ENCODE results near the gene LEP.

Gene LEP

DNA sequence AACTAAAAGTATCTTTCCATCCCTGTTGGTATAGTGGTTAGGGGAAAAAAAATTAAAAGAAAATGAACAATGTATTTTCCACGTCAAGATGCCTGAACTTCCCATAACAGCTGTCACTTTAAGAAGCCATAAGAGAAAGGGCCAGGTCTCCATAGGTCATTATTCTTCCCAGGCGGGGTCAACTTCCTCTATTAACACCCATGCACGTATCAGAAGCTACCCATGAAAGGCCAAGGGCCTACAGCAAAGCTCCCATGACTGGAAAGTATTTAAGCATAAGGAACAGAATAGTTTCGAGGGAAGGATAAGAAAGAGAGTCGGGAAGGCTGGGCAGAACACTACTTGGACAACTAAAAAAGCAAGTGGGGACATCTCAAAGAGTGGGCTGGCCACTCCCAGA lies 62.6 kb downstream of the LEP start:
- TF ChIP-seq, protein P1, sequence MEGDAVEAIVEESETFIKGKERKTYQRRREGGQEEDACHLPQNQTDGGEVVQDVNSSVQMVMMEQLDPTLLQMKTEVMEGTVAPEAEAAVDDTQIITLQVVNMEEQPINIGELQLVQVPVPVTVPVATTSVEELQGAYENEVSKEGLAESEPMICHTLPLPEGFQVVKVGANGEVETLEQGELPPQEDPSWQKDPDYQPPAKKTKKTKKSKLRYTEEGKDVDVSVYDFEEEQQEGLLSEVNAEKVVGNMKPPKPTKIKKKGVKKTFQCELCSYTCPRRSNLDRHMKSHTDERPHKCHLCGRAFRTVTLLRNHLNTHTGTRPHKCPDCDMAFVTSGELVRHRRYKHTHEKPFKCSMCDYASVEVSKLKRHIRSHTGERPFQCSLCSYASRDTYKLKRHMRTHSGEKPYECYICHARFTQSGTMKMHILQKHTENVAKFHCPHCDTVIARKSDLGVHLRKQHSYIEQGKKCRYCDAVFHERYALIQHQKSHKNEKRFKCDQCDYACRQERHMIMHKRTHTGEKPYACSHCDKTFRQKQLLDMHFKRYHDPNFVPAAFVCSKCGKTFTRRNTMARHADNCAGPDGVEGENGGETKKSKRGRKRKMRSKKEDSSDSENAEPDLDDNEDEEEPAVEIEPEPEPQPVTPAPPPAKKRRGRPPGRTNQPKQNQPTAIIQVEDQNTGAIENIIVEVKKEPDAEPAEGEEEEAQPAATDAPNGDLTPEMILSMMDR (IDR thresholded peaks at IDR 0.05; ENCODE audit: control extremely low read depth, extremely low read depth, low read depth, missing control alignments): no peak
- ChIA-PET CTCF (no interaction called here), POLR2A (no interaction called here)
- DNase-seq (ENCODE audit: extremely low spot score): no peak

DNA sequence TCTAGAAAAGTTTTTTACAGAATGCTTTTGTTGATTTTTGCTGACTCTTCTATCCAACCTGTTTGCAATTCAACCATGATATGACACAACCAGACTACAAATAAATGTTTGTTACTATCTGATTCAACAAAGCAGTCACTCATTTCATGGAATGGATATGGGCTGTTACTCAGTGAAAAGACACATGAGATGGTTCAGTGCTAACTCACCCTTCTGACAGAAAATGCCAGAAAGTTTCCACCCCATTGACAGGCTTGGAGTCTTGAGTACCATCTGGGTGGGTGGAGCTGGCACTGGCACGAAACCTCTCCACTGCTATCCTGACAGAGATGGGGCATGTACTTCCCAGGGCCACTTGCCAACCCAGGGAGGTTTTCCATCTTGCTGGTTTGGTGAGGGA lies 63.1 kb downstream of the LEP start:
- no peak for DNase-seq (ENCODE audit: extremely low spot score)
- ChIA-PET POLR2A (no interaction called here), CTCF (interaction anchor here (1.6 kb wide), 1 partner anchor 10 kb away, joined by 4 read pairs; no protein-coding TSS in a partner anchor)
- TF ChIP-seq, protein P1 (IDR thresholded peaks at IDR 0.05; ENCODE audit: control extremely low read depth, extremely low read depth, low read depth, missing control alignments): no peak

DNA sequence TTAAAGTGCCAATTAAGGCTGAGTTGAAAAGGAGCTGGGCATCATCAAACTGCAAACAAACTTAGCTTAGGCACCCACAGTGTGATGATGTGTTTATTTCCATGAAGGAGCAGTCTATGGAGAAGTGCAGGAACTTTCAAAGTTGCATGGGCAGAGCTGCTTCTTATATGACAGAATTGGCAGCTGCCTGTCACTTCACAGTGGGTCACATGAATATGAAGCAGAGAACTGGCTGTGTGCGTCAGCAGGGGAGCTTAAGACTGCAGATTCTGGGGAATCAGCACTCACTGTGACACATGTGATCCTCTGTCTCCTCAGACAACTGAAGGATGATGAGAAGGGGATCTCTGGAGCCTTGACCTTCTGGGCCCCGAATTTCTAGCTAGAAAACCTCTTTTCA lies 66.0 kb downstream of the LEP start:
- TF ChIP-seq, protein P1 (IDR thresholded peaks at IDR 0.05; ENCODE audit: control extremely low read depth, extremely low read depth, low read depth, missing control alignments): no peak
- CTCF ChIA-PET: interaction anchor here (1.6 kb wide), 1 partner anchor 14 kb away, joined by 6 read pairs; no protein-coding TSS in a partner anchor
- DNase-seq (ENCODE audit: extremely low spot score): no peak
- POLR2A ChIA-PET: no interaction called here

Data from GM10248 (cell line).